Calu3 (cell line): Measurements from ENCODE around the gene PEPD. TPM values are rescaled to one million over a fixed set of nuclear protein-coding genes. Genes with fewer than 3 reads are reported as not detected.

Experiments used
- BruUV-seq: library from RNA; stranded (reverse); fragments of 400-500 nt; replicated peaks from 2 replicates; lab custom pipeline; 2021; lab: Mats Ljungman, UMichigan
- CTCF ChIA-PET: fragments of 300-600 bp; sonication (Branson Sonifier 250); formaldehyde crosslinking; loops from one replicate; lab custom pipeline; 2022; ENCODE audit warnings: antibody characterized with exemption; lab: Charles Lee
- DNase-seq: peaks from one replicate; pipeline ENCODE4 v3.0.0; 2022
- H3K27ac Mint-ChIP-seq: one replicate; pipeline ENCODE4 v1.8.0; 2022; ENCODE audit warnings: mixed read lengths; ENCODE audit not compliant: unreplicated experiment
- H3K27me3 Mint-ChIP-seq: one replicate; pipeline ENCODE4 v1.8.0; 2022; ENCODE audit warnings: mixed read lengths; ENCODE audit not compliant: unreplicated experiment
- H3K36me3 Mint-ChIP-seq: one replicate; pipeline ENCODE4 v1.8.0; 2022; ENCODE audit warnings: mild to moderate bottlenecking, moderate library complexity, mixed read lengths; ENCODE audit not compliant: insufficient read depth, unreplicated experiment
- H3K4me1 Mint-ChIP-seq: one replicate; pipeline ENCODE4 v1.8.0; 2022; ENCODE audit warnings: mild to moderate bottlenecking, low read depth, mixed read lengths; ENCODE audit not compliant: unreplicated experiment
- H3K4me3 Mint-ChIP-seq: one replicate; pipeline ENCODE4 v1.8.0; 2022; ENCODE audit warnings: mild to moderate bottlenecking, low read depth, moderate library complexity, mixed read lengths; ENCODE audit not compliant: unreplicated experiment
- H3K9me3 Mint-ChIP-seq: one replicate; pipeline ENCODE4 v1.8.0; 2022; ENCODE audit warnings: low read depth, mixed read lengths; ENCODE audit not compliant: unreplicated experiment
- intact Hi-C: fragments of 100-400 bp; cut with micrococcal nuclease; formaldehyde crosslinking; loops from one replicate; pipeline ENCODE4 v1.10.0; 2022; ENCODE audit not compliant: unreplicated experiment
- total RNA-seq: library from RNA; stranded (reverse); gene quantifications from 2 replicates; pipeline ENCODE4 v1.2.3, GENCODE V29; 2022
- TF ChIP-seq, protein P1 (sequence below): fragments of 200-600 bp; IDR thresholded peaks from one replicate; pipeline ENCODE4 v1.8.0; 2022; ENCODE audit warnings: antibody characterized with exemption; ENCODE audit not compliant: unreplicated experiment

PEPD gene
- total RNA-seq, 1 experiment from 2014 or later, result 65.5 TPM

GRCh38 chr19:33501693-33502356 is 19.8 kb downstream of the PEPD start:
- no TSS peak for BruUV-seq
- Mint-ChIP-seq H3K27ac (no peak overlapping the region), H3K27me3 (no peaks in the 10 kb centered on the region), H3K9me3 (no peaks in the 10 kb centered on the region), H3K4me3 (no peak overlapping the region), H3K36me3 (no peaks in the 10 kb centered on the region), H3K4me1 (peaks cover 7% of the 10 kb centered on the region)
- intact Hi-C loops, result no loop called here
- CTCF ChIA-PET, result no interaction called here
- DNase-seq, result no peak
- TF ChIP-seq, protein P1, sequence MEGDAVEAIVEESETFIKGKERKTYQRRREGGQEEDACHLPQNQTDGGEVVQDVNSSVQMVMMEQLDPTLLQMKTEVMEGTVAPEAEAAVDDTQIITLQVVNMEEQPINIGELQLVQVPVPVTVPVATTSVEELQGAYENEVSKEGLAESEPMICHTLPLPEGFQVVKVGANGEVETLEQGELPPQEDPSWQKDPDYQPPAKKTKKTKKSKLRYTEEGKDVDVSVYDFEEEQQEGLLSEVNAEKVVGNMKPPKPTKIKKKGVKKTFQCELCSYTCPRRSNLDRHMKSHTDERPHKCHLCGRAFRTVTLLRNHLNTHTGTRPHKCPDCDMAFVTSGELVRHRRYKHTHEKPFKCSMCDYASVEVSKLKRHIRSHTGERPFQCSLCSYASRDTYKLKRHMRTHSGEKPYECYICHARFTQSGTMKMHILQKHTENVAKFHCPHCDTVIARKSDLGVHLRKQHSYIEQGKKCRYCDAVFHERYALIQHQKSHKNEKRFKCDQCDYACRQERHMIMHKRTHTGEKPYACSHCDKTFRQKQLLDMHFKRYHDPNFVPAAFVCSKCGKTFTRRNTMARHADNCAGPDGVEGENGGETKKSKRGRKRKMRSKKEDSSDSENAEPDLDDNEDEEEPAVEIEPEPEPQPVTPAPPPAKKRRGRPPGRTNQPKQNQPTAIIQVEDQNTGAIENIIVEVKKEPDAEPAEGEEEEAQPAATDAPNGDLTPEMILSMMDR, result no peak

- DNase-seq, result no peak
- BruUV-seq, result no TSS peak
- Mint-ChIP-seq H3K27me3 (no peaks in the 10 kb centered on the region), H3K27ac (no peak overlapping the region), H3K4me3 (no peak overlapping the region), H3K36me3 (no peaks in the 10 kb centered on the region), H3K4me1 (no peaks in the 10 kb centered on the region), H3K9me3 (no peaks in the 10 kb centered on the region)
- intact Hi-C loops, result no loop called here
- TF ChIP-seq, protein P1, result no peak
- CTCF ChIA-PET, result no interaction called here
Measured at GRCh38 chr19:33500991-33501390, 20.6 kb downstream of the PEPD start.

DNA sequence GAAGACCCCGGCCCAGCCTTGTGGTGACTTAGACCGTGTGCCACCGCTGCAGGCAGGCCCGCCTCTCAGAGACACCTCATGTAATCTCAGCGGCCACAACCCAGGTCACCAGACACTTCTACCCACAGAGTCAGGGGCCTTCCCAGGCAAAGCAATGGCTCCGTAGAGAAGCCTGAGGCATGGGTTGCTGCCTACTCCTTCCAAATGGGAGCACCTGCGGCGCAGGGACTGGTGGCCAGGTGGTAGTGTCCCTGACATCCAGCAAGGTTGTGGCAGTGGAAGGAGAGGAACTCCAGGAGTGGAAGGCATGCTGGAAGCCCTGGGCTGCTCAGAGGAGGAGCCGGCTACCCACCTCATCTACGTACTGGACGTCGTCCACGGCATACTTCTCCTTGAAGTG is 21.0 kb downstream of the PEPD start:
- Mint-ChIP-seq H3K4me1 (no peaks in the 10 kb centered on the region), H3K4me3 (no peak overlapping the region), H3K9me3 (no peaks in the 10 kb centered on the region), H3K36me3 (no peaks in the 10 kb centered on the region), H3K27ac (no peak overlapping the region), H3K27me3 (no peaks in the 10 kb centered on the region)
- intact Hi-C loops, result no loop called here
- CTCF ChIA-PET, result no interaction called here
- TF ChIP-seq, protein P1, result no peak
- no TSS peak for BruUV-seq
- no peak for DNase-seq

GRCh38 chr19:33499671-33500506 is 21.7 kb downstream of the PEPD start:
- CTCF ChIA-PET, result no interaction called here
- no peaks in the 10 kb centered on the region for H3K9me3 Mint-ChIP-seq
- no peaks in the 10 kb centered on the region for H3K36me3 Mint-ChIP-seq
- TF ChIP-seq, protein P1, result no peak
- DNase-seq, result no peak
- H3K27ac Mint-ChIP-seq, result no peak overlapping the region
- no peaks in the 10 kb centered on the region for H3K4me1 Mint-ChIP-seq
- no peak overlapping the region for H3K4me3 Mint-ChIP-seq
- no TSS peak for BruUV-seq
- intact Hi-C loops, result no loop called here
- no peaks in the 10 kb centered on the region for H3K27me3 Mint-ChIP-seq
